Measurements from ENCODE around the gene CR1L. TPM values are rescaled to one million over a fixed set of nuclear protein-coding genes. Genes with fewer than 3 reads are reported as not detected.
A peak's percentile ranks its signal among the peaks of the same experiment; 100 is the strongest.

The CR1L gene
- total and polyA plus RNA-seq, 9 of the 15 experiments (the other 6 are each of a cell fraction or from before 2014, with no cell fraction given): 10.1 to 74.8 (median 34.3) TPM

GRCh38 chr1:207752456-207752998 is 107.6 kb downstream of the CR1L start (continued):
- TF ChIP-seq ZBTB40 (IDR thresholded peaks at IDR 0.05) (no peak), ZBTB40 (CRISPR knock-in tag; IDR thresholded peaks at IDR 0.05) (0 out of 2 replicates have a peak, but pooled peaks have one; percentile 14), KLF1 (tag; IDR thresholded peaks at IDR 0.05) (no peak), TEAD4 (IDR thresholded peaks at IDR 0.05; ENCODE audit: low read length) (0 out of 2 replicates have a peak, but pooled peaks have one; percentile 2), TEAD4 (CRISPR knock-in tag; IDR thresholded peaks at IDR 0.05; ENCODE audit: borderline replicate concordance) (no peak), SETDB1 (IDR thresholded peaks at IDR 0.05; ENCODE audit: low read length) (no peak), ETV6 (IDR thresholded peaks at IDR 0.05; ENCODE audit: borderline replicate concordance in 1 of 2, low read depth in 2 of 2, low read length in 1 of 2) (no peak), ETV6 (CRISPR knock-in tag; IDR thresholded peaks at IDR 0.05; ENCODE audit: borderline replicate concordance) (peak; percentile 60; the same call in 1 of the 2 replicates), SRSF9 (IDR thresholded peaks at IDR 0.05; ENCODE audit: borderline replicate concordance, low read depth, low read length) (no peak), IRF2 (CRISPR knock-in tag; IDR thresholded peaks at IDR 0.05) (no peak), HOMEZ (CRISPR knock-in tag; IDR thresholded peaks at IDR 0.05) (no peak), ZKSCAN8 (CRISPR knock-in tag; IDR thresholded peaks at IDR 0.05) (no peak), SREBF1 (IDR thresholded peaks at IDR 0.05; ENCODE audit: borderline replicate concordance, low read depth, low read length) (no peak), WHSC1 (IDR thresholded peaks at IDR 0.05; ENCODE audit: low read length) (peak; percentile 70), SIN3A (IDR thresholded peaks at IDR 0.05; ENCODE audit: borderline replicate concordance in 2 of 2, control insufficient read depth in 1 of 2, low read depth in 2 of 2, low read length in 2 of 2) (peak in 1 of 2 experiments; percentile 79; a peak in 1 of 4 replicates), ZNF316 (IDR thresholded peaks at IDR 0.05) (no peak), ETS2 (tag; IDR thresholded peaks at IDR 0.05; ENCODE audit: borderline replicate concordance, poor library complexity, severe bottlenecking) (no peak)

Data from K562 (cell line).